Heart left ventricle (tissue), 16 donors: ENCODE results near the gene SLC38A10. TPM values are rescaled to one million over a fixed set of nuclear protein-coding genes. Genes with fewer than 3 reads are reported as not detected.

Source experiments
- ATAC-seq, 4 donors: fragments of 200-7000 bp; cut with Tn5 transposase; one replicate each; pipeline ENCODE4 v1.9.1; 2020 to 2022; ENCODE audit warnings: moderate library complexity in 4 of 4, mild to moderate bottlenecking in 3 of 4, moderate number of reproducible peaks in 1 of 4
- DNase-seq, 5 donors: peaks; one replicate each; pipeline ENCODE4 v3.0.0-alpha.2; 2020
- H3K27ac ChIP-seq, 12 donors: fragments of 200-600 bp; sonication (generic) in 4 of 12; one replicate each; pipeline versions ENCODE4 v1.5.0 to v1.8.0; 2016 to 2022; ENCODE audit warnings: mild to moderate bottlenecking in 2 of 12
- H3K27me3 ChIP-seq, 9 donors: fragments of 200-600 bp; sonication (generic) in 2 of 9; one replicate each; pipeline versions ENCODE4 v1.5.1 to v1.8.0; 2016 to 2022; ENCODE audit warnings: mild to moderate bottlenecking in 3 of 9
- H3K36me3 ChIP-seq, 9 donors: fragments of 200-600 bp; sonication (generic) in 2 of 9; one replicate each; pipeline versions ENCODE4 v1.5.0 to v1.8.0; 2018 to 2022; ENCODE audit warnings: mild to moderate bottlenecking in 2 of 9
- H3K4me1 ChIP-seq, 12 donors: fragments of 200-600 bp; sonication (generic) in 4 of 12; one replicate each; pipeline versions ENCODE4 v1.5.0 to v1.8.0; 2016 to 2022; ENCODE audit warnings: mild to moderate bottlenecking in 3 of 12
- H3K4me3 ChIP-seq, 12 donors: fragments of 200-600 bp; sonication (generic) in 4 of 12; one replicate each; pipeline versions ENCODE4 v1.5.0 to v1.8.0; 2017 to 2022; ENCODE audit warnings: mild to moderate bottlenecking in 9 of 12, moderate library complexity in 4 of 12
- H3K9me3 ChIP-seq, 12 donors: fragments of 200-600 bp; sonication (generic) in 4 of 12; one replicate each; pipeline versions ENCODE4 v1.5.0 to v1.8.0; 2016 to 2022; ENCODE audit warnings: mild to moderate bottlenecking in 1 of 12
- CTCF ChIP-seq, 12 donors: fragments of 200-600 bp; sonication (generic) in 4 of 12; IDR thresholded peaks; one replicate each; pipeline versions ENCODE4 v1.5.0 to v1.8.0; 2018 to 2022; ENCODE audit warnings: antibody characterized with exemption in 12 of 12, mild to moderate bottlenecking in 5 of 12
- POLR2A ChIP-seq, 2 donors: fragments of 450-650 bp; IDR thresholded peaks; one replicate each; pipeline ENCODE4 v1.6.1; 2017; ENCODE audit warnings: antibody characterized with exemption in 2 of 2, mild to moderate bottlenecking in 2 of 2, moderate library complexity in 2 of 2
- WGBS, 4 donors: extraction: QIAGEN DNeasy Blood & Tissue Kit in 2 of 4; methylation state at CpG; one replicate each; pipeline versions ENCODE4 v1.1.5 to v1.1.7; 2013 to 2018; 5-methylcytosine and 5-hydroxymethylcytosine counted together
- intact Hi-C, 10 donors: fragments of 100-400 bp; cut with DNase I; formaldehyde crosslinking; loops; one replicate each; pipeline versions ENCODE4 v1.11.1 to v1.14.2; 2022
- polyA plus RNA-seq, 2 donors: library from polyadenylated mRNA; stranded (reverse); fragments of 200-250 nt; gene quantifications; one replicate each; pipeline ENCODE4 v1.2.3, GENCODE V29; 2013
- total RNA-seq, 9 donors: library from RNA; depleted of rRNA in 2 of 9; stranded (reverse); fragments of >200 nt in 2 of 9; fragmentation: NEBNext Ultra II Directional in 3 of 9; extraction: Animal tissue kit (Norgen Biotek cat#: 25700) in 3 of 9; gene quantifications; one replicate each; pipeline versions ENCODE4 v1.1.0 to v1.2.4, GENCODE V29; 2016 to 2023
- donor health status: ischemic (EF 13 %, LVEDD 7.1; RV severe dilation, severe dysfunction).
- donor health status: healthy with polysubstance abuse.
- donor health status: DM: no; HTN: yes; CAD: no.
- donor health status: DM: no; HTN: no; CAD: no.
- donor health status: ischemic (EF 25% LVEDD 6.9; RV normal size, moderate dysfunction).
- donor health status: ischemic (EF 25% LVEDD 5.7; RV mildly dilated, moderate dysfunction).
- donor health status: healthy.
- donor health status: DM: yes; HTN: yes; CAD: no.
- donor health status: ischemic (EF 35%, LVEDD 5.7; RV mildly dilated, moderate dysfunction).
- donor health status: nonischemic (EF 11% LVEDD 7.7; RV severe dilation, severe dysfunction).
- donor health status: DM: yes; HTN: yes; CAD: no.
- donor health status: PGD.
- donor health status: ischemic (EF 29% LVEDD 5.4; RV normal size, mild dysfunction).
- donor health status: nonischemic (EF 23%, LVEDD 6.1; RV moderate dilation, normal function).

Gene SLC38A10
- total and polyA plus RNA-seq, 11 donors = 27.4 to 67.7 (median 46.7) TPM

GRCh38 chr17:81317530-81317821, 22.4 kb upstream of the SLC38A10 start:
- Histone ChIP-seq H3K9me3 (no peaks in the 10 kb centered on the region), H3K36me3 (no peaks in the 10 kb centered on the region), H3K4me3 (no peak overlapping the region), H3K27ac (no peak overlapping the region), H3K27me3 (no peaks in the 10 kb centered on the region), H3K4me1 (no peaks in the 10 kb centered on the region)
- intact Hi-C loops = no loop called here
- TF ChIP-seq CTCF (IDR thresholded peaks at IDR 0.05) (no peak), POLR2A (IDR thresholded peaks at IDR 0.05) (no peak)
- DNase-seq = no peak
- ATAC-seq = no peak
- 86 to 91% (median 88%) methylated on average over 10 of the region's 10 CpGs for WGBS, 4 donors

- no peaks in the 10 kb centered on the region for H3K36me3 ChIP-seq
These were observed 20.8 kb upstream of the SLC38A10 start for GRCh38 chr17:81315885-81316391.

GRCh38 chr17:81315129-81315884, 20.2 kb upstream of the SLC38A10 start:
- H3K9me3 ChIP-seq = no peaks in the 10 kb centered on the region
- H3K4me1 ChIP-seq = peaks cover 0 to 6% (median under 1%) of the 10 kb centered on the region in 12 donors
- DNase-seq (no peak), ATAC-seq (no peak)
- H3K36me3 ChIP-seq = no peaks in the 10 kb centered on the region
- H3K27me3 ChIP-seq = no peaks in the 10 kb centered on the region
- whole genome bisulfite sequencing, 4 donors = 85 to 91% (median 91%) methylated on average over 18 to 19 of the region's 19 CpGs
- no peak for TF ChIP-seq POLR2A (IDR thresholded peaks at IDR 0.05)
- no peak for TF ChIP-seq CTCF (IDR thresholded peaks at IDR 0.05)
- H3K4me3 ChIP-seq = no peak overlapping the region
- H3K27ac ChIP-seq = no peak overlapping the region
- intact Hi-C loops = no loop called here

More at GRCh38 chr17:81315885-81316391, 20.8 kb upstream of the SLC38A10 start:
- no peak for TF ChIP-seq POLR2A (IDR thresholded peaks at IDR 0.05)
- Histone ChIP-seq H3K27me3 (no peaks in the 10 kb centered on the region), H3K4me3 (no peak overlapping the region), H3K27ac (no peak overlapping the region), H3K9me3 (no peaks in the 10 kb centered on the region), H3K4me1 (no peaks in the 10 kb centered on the region)
- ATAC-seq (peak in 2 of 4 donors; percentile 10 to 25), DNase-seq (no peak)
- 89 to 95% (median 90%) methylated on average over 17 to 20 of the region's 20 CpGs for WGBS, 4 donors
- intact Hi-C loops = no loop called here

GRCh38 chr17:81314398-81315081, 19.4 kb upstream of the SLC38A10 start:
- no peaks in the 10 kb centered on the region for H3K27me3 ChIP-seq
- H3K4me1 ChIP-seq = peaks cover 4 to 14% (median 7%) of the 10 kb centered on the region in 12 donors
- H3K27ac ChIP-seq = no peak overlapping the region
- DNase-seq (no peak), ATAC-seq (no peak)
- no peak for TF ChIP-seq POLR2A (IDR thresholded peaks at IDR 0.05)
- intact Hi-C loops = no loop called here
- 89 to 94% (median 90%) methylated on average over 6 to 21 of the region's 21 CpGs for WGBS, 4 donors
- no peaks in the 10 kb centered on the region for H3K9me3 ChIP-seq
- H3K4me3 ChIP-seq = no peak overlapping the region
- no peaks in the 10 kb centered on the region for H3K36me3 ChIP-seq

GRCh38 chr17:81313776-81314397, 18.8 kb upstream of the SLC38A10 start:
- Histone ChIP-seq H3K27me3 (no peaks in the 10 kb centered on the region), H3K9me3 (no peaks in the 10 kb centered on the region), H3K4me3 (no peak overlapping the region), H3K27ac (no peak overlapping the region), H3K4me1 (peaks cover 4 to 20% (median 13%) of the 10 kb centered on the region in 12 donors), H3K36me3 (no peaks in the 10 kb centered on the region)
- DNase-seq = no peak
- TF ChIP-seq POLR2A (IDR thresholded peaks at IDR 0.05) = no peak
- TF ChIP-seq CTCF (IDR thresholded peaks at IDR 0.05) = no peak
- 86 to 91% (median 89%) methylated on average over 10 to 17 of the region's 17 CpGs for WGBS, 4 donors
- intact Hi-C loops = no loop called here
- no peak for ATAC-seq
